ENCODE measurements around the gene SPOCK3. TPM values are rescaled to one million over a fixed set of nuclear protein-coding genes. Genes with fewer than 3 reads are reported as not detected.

Gene SPOCK3
- total RNA-seq, 1 experiment from 2014 or later, result 1.9 TPM

DNA sequence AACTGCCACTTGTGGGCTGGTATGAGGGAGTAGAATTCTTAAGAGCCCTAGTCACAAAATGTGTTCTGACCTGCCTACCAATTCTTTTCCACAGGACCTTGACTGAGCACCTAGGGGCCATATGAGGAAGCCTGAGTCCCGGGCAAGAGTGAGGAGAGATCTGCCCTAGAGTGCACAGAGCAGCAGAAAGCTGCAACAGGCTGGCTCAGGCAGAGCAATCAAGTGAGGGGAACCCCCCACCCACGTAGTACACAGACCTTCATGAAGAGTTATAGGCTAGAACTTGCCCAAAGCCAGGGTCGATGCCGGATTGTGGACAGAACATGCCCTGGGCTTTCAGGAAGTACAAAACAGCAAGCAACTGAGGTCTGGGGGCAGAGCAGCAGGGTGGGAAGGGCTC is 117.0 kb downstream of the SPOCK3 start:
- H2AFZ ChIP-seq (ENCODE audit: low read length), result no peak overlapping the region
- intact Hi-C loops (cut with micrococcal nuclease), result loop anchor here (5.0 kb wide), 1 partner anchor 100 kb away; no protein-coding TSS in a partner anchor
- CTCF ChIA-PET, result no interaction called here
- no peaks in the 10 kb centered on the region for H3K4me1 ChIP-seq (ENCODE audit: insufficient read depth, low read length)
- TF ChIP-seq EZH2phosphoT487 (IDR thresholded peaks at IDR 0.05; ENCODE audit: borderline replicate concordance, low read length), result no peak
- no peak for TF ChIP-seq EZH2 (IDR thresholded peaks at IDR 0.05; ENCODE audit: low read length, unreplicated experiment)
- TF ChIP-seq, protein P1, sequence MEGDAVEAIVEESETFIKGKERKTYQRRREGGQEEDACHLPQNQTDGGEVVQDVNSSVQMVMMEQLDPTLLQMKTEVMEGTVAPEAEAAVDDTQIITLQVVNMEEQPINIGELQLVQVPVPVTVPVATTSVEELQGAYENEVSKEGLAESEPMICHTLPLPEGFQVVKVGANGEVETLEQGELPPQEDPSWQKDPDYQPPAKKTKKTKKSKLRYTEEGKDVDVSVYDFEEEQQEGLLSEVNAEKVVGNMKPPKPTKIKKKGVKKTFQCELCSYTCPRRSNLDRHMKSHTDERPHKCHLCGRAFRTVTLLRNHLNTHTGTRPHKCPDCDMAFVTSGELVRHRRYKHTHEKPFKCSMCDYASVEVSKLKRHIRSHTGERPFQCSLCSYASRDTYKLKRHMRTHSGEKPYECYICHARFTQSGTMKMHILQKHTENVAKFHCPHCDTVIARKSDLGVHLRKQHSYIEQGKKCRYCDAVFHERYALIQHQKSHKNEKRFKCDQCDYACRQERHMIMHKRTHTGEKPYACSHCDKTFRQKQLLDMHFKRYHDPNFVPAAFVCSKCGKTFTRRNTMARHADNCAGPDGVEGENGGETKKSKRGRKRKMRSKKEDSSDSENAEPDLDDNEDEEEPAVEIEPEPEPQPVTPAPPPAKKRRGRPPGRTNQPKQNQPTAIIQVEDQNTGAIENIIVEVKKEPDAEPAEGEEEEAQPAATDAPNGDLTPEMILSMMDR (conservative IDR thresholded peaks at IDR 0.05; ENCODE audit: low read depth, low read length), result no peak
- H3K36me3 ChIP-seq (ENCODE audit: low read depth, low read length), result no peaks in the 10 kb centered on the region
- DNase-seq, result no peak
- no TSS peak for BruUV-seq (replicated peaks)
- no peaks in the 10 kb centered on the region for H4K20me1 ChIP-seq (ENCODE audit: low read length)
- no peaks in the 10 kb centered on the region for H3K79me2 ChIP-seq (ENCODE audit: low read length)
- no peak for ATAC-seq
- POLR2A ChIA-PET (ENCODE audit: unreplicated experiment), result no interaction called here
- H3F3A ChIP-seq (ENCODE audit: low read length, unreplicated experiment), result no peaks in the 10 kb centered on the region
- H3K4me3 ChIP-seq (ENCODE audit: low read length), result no peak overlapping the region
- no peaks in the 10 kb centered on the region for H3K9me2 ChIP-seq (replicated peaks; ENCODE audit: low read length)
- no peaks in the 10 kb centered on the region for H3K27me3 ChIP-seq (ENCODE audit: low read length)
- H3K9ac ChIP-seq (ENCODE audit: low read length), result no peak overlapping the region
- no peaks in the 10 kb centered on the region for H3K9me3 ChIP-seq (ENCODE audit: low read length)
- H3K27ac ChIP-seq (ENCODE audit: low read length), result no peak overlapping the region
- H3K4me2 ChIP-seq (ENCODE audit: low read length), result no peak overlapping the region

DNA sequence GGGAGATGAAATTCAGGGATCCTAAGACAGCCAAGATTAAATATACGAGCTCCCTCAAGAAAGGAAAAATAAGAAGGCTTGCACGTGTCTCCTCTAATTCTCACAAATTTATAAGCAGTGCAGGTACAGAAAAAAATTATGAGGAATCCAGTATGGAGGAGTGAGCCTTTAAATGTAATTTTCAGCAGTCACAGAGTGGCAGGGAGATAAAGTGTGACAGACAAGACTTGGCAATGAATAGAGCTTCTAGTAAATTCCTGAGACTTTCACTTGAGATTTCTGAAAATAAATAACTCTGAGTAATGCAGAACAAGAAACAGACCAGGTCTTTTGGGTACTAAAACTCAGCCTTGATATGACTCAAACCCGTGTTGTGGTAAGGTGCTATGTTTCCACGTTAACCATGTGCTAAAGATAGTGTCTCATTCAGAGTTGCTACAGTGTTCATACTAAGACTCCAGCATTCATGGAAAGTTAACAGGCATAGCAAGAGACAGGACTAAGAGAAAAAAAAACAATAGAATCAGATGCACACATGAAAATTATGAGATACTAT is 119.8 kb downstream of the SPOCK3 start:
- Histone ChIP-seq H4K20me1 (ENCODE audit: low read length) (no peaks in the 10 kb centered on the region), H3K9ac (ENCODE audit: low read length) (no peak overlapping the region), H3K9me2 (replicated peaks; ENCODE audit: low read length) (no peaks in the 10 kb centered on the region), H3F3A (ENCODE audit: low read length, unreplicated experiment) (no peaks in the 10 kb centered on the region), H3K79me2 (ENCODE audit: low read length) (no peaks in the 10 kb centered on the region), H2AFZ (ENCODE audit: low read length) (no peak overlapping the region), H3K9me3 (ENCODE audit: low read length) (no peaks in the 10 kb centered on the region), H3K27me3 (ENCODE audit: low read length) (no peaks in the 10 kb centered on the region), H3K27ac (ENCODE audit: low read length) (no peak overlapping the region), H3K4me2 (ENCODE audit: low read length) (no peak overlapping the region), H3K4me1 (ENCODE audit: insufficient read depth, low read length) (no peaks in the 10 kb centered on the region), H3K36me3 (ENCODE audit: low read depth, low read length) (no peaks in the 10 kb centered on the region), H3K4me3 (ENCODE audit: low read length) (no peak overlapping the region)
- DNase-seq (no peak), ATAC-seq (no peak)
- POLR2A ChIA-PET (ENCODE audit: unreplicated experiment), result no interaction called here
- no TSS peak for BruUV-seq (replicated peaks)
- TF ChIP-seq EZH2 (IDR thresholded peaks at IDR 0.05; ENCODE audit: low read length, unreplicated experiment), result no peak
- TF ChIP-seq, protein P1 (conservative IDR thresholded peaks at IDR 0.05; ENCODE audit: low read depth, low read length), result no peak
- TF ChIP-seq EZH2phosphoT487 (IDR thresholded peaks at IDR 0.05; ENCODE audit: borderline replicate concordance, low read length), result no peak
- CTCF ChIA-PET, result interaction anchor here (0.9 kb wide), 1 partner anchor 14 kb away, joined by 3 read pairs; no protein-coding TSS in a partner anchor
- intact Hi-C loops (cut with micrococcal nuclease), result no loop called here

DNA sequence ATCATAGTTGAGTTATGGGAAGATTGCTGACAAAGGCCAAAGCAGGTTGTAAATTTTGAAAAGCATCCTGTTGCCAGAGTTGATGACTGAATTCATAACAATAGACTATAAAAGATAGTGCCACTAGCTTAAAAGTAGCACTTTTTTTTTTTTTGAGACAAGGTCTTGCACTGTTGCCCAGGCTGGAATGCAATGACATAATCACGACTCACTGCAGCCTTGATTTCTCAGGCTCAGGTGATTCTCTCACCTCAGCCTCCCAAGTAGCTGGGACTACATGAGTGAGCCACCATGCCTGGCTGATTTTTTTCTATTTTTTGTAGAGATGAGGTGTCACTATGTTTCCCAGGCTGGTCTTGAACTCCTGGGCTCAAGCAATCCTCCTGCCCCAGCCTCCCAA is 122.7 kb downstream of the SPOCK3 start:
- CTCF ChIA-PET, result no interaction called here
- intact Hi-C loops (cut with micrococcal nuclease), result no loop called here
- H3K4me2 ChIP-seq (ENCODE audit: low read length), result no peak overlapping the region
- peak; percentile 51 for DNase-seq
- no peaks in the 10 kb centered on the region for H3K27me3 ChIP-seq (ENCODE audit: low read length)
- no peaks in the 10 kb centered on the region for H4K20me1 ChIP-seq (ENCODE audit: low read length)
- H3K4me1 ChIP-seq (ENCODE audit: insufficient read depth, low read length), result no peaks in the 10 kb centered on the region
- TF ChIP-seq, protein P1 (conservative IDR thresholded peaks at IDR 0.05; ENCODE audit: low read depth, low read length), result no peak
- TF ChIP-seq EZH2phosphoT487 (IDR thresholded peaks at IDR 0.05; ENCODE audit: borderline replicate concordance, low read length), result no peak
- TF ChIP-seq EZH2 (IDR thresholded peaks at IDR 0.05; ENCODE audit: low read length, unreplicated experiment), result no peak
- BruUV-seq (replicated peaks), result no TSS peak
- no peaks in the 10 kb centered on the region for H3K9me3 ChIP-seq (ENCODE audit: low read length)
- no peak; the same call in 1 of the 2 replicates for ATAC-seq
- no peaks in the 10 kb centered on the region for H3K79me2 ChIP-seq (ENCODE audit: low read length)
- H3F3A ChIP-seq (ENCODE audit: low read length, unreplicated experiment), result no peaks in the 10 kb centered on the region
- H3K4me3 ChIP-seq (ENCODE audit: low read length), result no peak overlapping the region
- POLR2A ChIA-PET (ENCODE audit: unreplicated experiment), result no interaction called here
- H3K27ac ChIP-seq (ENCODE audit: low read length), result no peak overlapping the region
- no peak overlapping the region for H3K9ac ChIP-seq (ENCODE audit: low read length)
- H2AFZ ChIP-seq (ENCODE audit: low read length), result no peak overlapping the region
- H3K36me3 ChIP-seq (ENCODE audit: low read depth, low read length), result no peaks in the 10 kb centered on the region
- H3K9me2 ChIP-seq (replicated peaks; ENCODE audit: low read length), result no peaks in the 10 kb centered on the region

Data from PC-3 (cell line).